ENCODE results near the gene HJURP. TPM values are rescaled to one million over a fixed set of nuclear protein-coding genes. Genes with fewer than 3 reads are reported as not detected.

Gene HJURP
- polyA plus RNA-seq, 3 donors: not detected

- Mint-ChIP-seq H3K4me3 (no peak overlapping the region), H3K4me1 (peaks cover 10% of the 10 kb centered on the region), H3K27ac (no peak overlapping the region), H3K27me3 (ENCODE audit: low read depth in 3 of 3) (peaks cover 2 to 12% (median 2%) of the 10 kb centered on the region in 3 donors), H3K9me3 (peaks cover 3 to 12% (median 6%) of the 10 kb centered on the region in 7 donors), H3K36me3 (no peaks in the 10 kb centered on the region)
- no peak for DNase-seq
- H3K9me3 ChIP-seq (replicated peaks in 1 of 2; ENCODE audit: control insufficient read depth in 1 of 2, insufficient read depth in 1 of 2, low read length in 2 of 2): peaks cover 0 to 5% of the 10 kb centered on the region in 2 donors
- peaks cover 0 to 5% of the 10 kb centered on the region in 2 donors for H3K4me1 ChIP-seq (ENCODE audit: control insufficient read depth in 1 of 2, insufficient read depth in 2 of 2, low read length in 2 of 2)
- H4K20me1 ChIP-seq (ENCODE audit: insufficient read depth, low read length): no peaks in the 10 kb centered on the region
- intact Hi-C loops (cut with micrococcal nuclease): no loop called here
- no peak overlapping the region for H3K4me2 ChIP-seq (replicated peaks; ENCODE audit: extremely low read depth, low read length, poor library complexity, severe bottlenecking)
- no CpG with 5 or more reads among the region's 4 CpGs for WGBS (ENCODE audit: insufficient coverage)
- H3K27me3 ChIP-seq (ENCODE audit: control insufficient read depth in 2 of 2, insufficient read depth in 2 of 2, low read length in 2 of 2): no peaks in the 10 kb centered on the region
- H3K4me3 ChIP-seq (replicated peaks in 1 of 3; ENCODE audit: low read depth in 2 of 3, low read length in 3 of 3): no peak overlapping the region
- H3K27ac ChIP-seq (ENCODE audit: low read depth in 1 of 2, low read length in 2 of 2): no peak overlapping the region
- H2AFZ ChIP-seq (ENCODE audit: insufficient read depth, low read depth, low read length, poor library complexity, severe bottlenecking): no peak overlapping the region
- no peaks in the 10 kb centered on the region for H3K36me3 ChIP-seq (replicated peaks in 1 of 2; ENCODE audit: control insufficient read depth in 1 of 2, insufficient read depth in 2 of 2, low read length in 2 of 2)
- H3K9ac ChIP-seq (ENCODE audit: insufficient read depth, low read length, poor library complexity, severe bottlenecking): no peak overlapping the region
- H3K79me2 ChIP-seq (ENCODE audit: insufficient read depth, low read length): no peaks in the 10 kb centered on the region
- TF ChIP-seq CTCF (IDR thresholded peaks at IDR 0.05): no peak
These were observed 8.0 kb upstream of the HJURP start for GRCh38 chr2:233862261-233862768.

GRCh38 chr2:233858331-233858730 is 4.0 kb upstream of the HJURP start:
- Histone ChIP-seq H3K79me2 (ENCODE audit: insufficient read depth, low read length) (peaks cover 12% of the 10 kb centered on the region), H3K4me3 (replicated peaks in 1 of 3; ENCODE audit: low read depth in 2 of 3, low read length in 3 of 3) (no peak overlapping the region), H3K36me3 (replicated peaks in 1 of 2; ENCODE audit: control insufficient read depth in 1 of 2, insufficient read depth in 2 of 2, low read length in 2 of 2) (no peaks in the 10 kb centered on the region), H3K27me3 (ENCODE audit: control insufficient read depth in 2 of 2, insufficient read depth in 2 of 2, low read length in 2 of 2) (no peaks in the 10 kb centered on the region), H4K20me1 (ENCODE audit: insufficient read depth, low read length) (no peaks in the 10 kb centered on the region), H3K4me2 (replicated peaks; ENCODE audit: extremely low read depth, low read length, poor library complexity, severe bottlenecking) (no peak overlapping the region), H3K9ac (ENCODE audit: insufficient read depth, low read length, poor library complexity, severe bottlenecking) (no peak overlapping the region), H3K27ac (ENCODE audit: low read depth in 1 of 2, low read length in 2 of 2) (no peak overlapping the region), H3K9me3 (replicated peaks in 1 of 2; ENCODE audit: control insufficient read depth in 1 of 2, insufficient read depth in 1 of 2, low read length in 2 of 2) (no peaks in the 10 kb centered on the region), H3K4me1 (ENCODE audit: control insufficient read depth in 1 of 2, insufficient read depth in 2 of 2, low read length in 2 of 2) (peaks cover 14 to 17% of the 10 kb centered on the region in 2 donors), H2AFZ (ENCODE audit: insufficient read depth, low read depth, low read length, poor library complexity, severe bottlenecking) (no peak overlapping the region)
- no peaks in the 10 kb centered on the region for H3K36me3 Mint-ChIP-seq
- DNase-seq: no peak
- TF ChIP-seq CTCF (IDR thresholded peaks at IDR 0.05): no peak
- peaks cover 2 to 12% (median 4%) of the 10 kb centered on the region in 3 donors for H3K27me3 Mint-ChIP-seq (ENCODE audit: low read depth in 3 of 3)
- WGBS (ENCODE audit: insufficient coverage): 86% methylated on average over 1 of the region's 4 CpGs
- no peak overlapping the region for H3K27ac Mint-ChIP-seq
- intact Hi-C loops (cut with micrococcal nuclease): loop anchor here in 1 of 2 donors (10.0 kb wide), 1 partner anchor 636 kb away; the partner anchor contains the start of gene ARL4C
- no peak overlapping the region for H3K4me3 Mint-ChIP-seq
- peaks cover 0 to 4% (median 2%) of the 10 kb centered on the region in 7 donors for H3K9me3 Mint-ChIP-seq
- H3K4me1 Mint-ChIP-seq: peaks cover 22% of the 10 kb centered on the region
